Cortex of kidney (tissue), 1 donor: ENCODE measurements around the gene CDH4.

Experiments
- DNase-seq: peaks from one replicate; lab custom pipeline; 2025; lab: John Stamatoyannopoulos, UW

Gene CDH4

GRCh38 chr20:61882716-61883615 lies 630.9 kb downstream of the CDH4 start:
- DNase-seq, result no peak

- no peak for DNase-seq
Observed at GRCh38 chr20:61883857-61884393, 631.9 kb downstream of the CDH4 start.

GRCh38 chr20:61884571-61885389 lies 632.7 kb downstream of the CDH4 start:
- DNase-seq, result no peak

- no peak for DNase-seq
Observed at GRCh38 chr20:61885759-61886715, 634.0 kb downstream of the CDH4 start.

GRCh38 chr20:61886721-61887595 lies 634.9 kb downstream of the CDH4 start:
- DNase-seq, result no peak

- no peak for DNase-seq
Observed at GRCh38 chr20:61887596-61888093, 635.6 kb downstream of the CDH4 start.

GRCh38 chr20:61888101-61888865 lies 636.2 kb downstream of the CDH4 start:
- DNase-seq, result no peak

- DNase-seq, result no peak
Observed at GRCh38 chr20:61889659-61890058, 637.6 kb downstream of the CDH4 start.

- no peak for DNase-seq
Observed at GRCh38 chr20:61890210-61890609, 638.1 kb downstream of the CDH4 start.

- no peak for DNase-seq
Observed at GRCh38 chr20:61891476-61891875, 639.4 kb downstream of the CDH4 start.

- DNase-seq, result no peak
Observed at GRCh38 chr20:61891916-61892649, 640.0 kb downstream of the CDH4 start.

GRCh38 chr20:61895016-61895415 lies 643.0 kb downstream of the CDH4 start:
- DNase-seq, result no peak

- no peak for DNase-seq
Observed at GRCh38 chr20:61895686-61896057, 643.6 kb downstream of the CDH4 start.

- no peak for DNase-seq
Observed at GRCh38 chr20:61896058-61896961, 644.2 kb downstream of the CDH4 start.

GRCh38 chr20:61897401-61898295 lies 645.6 kb downstream of the CDH4 start:
- DNase-seq, result no peak

GRCh38 chr20:61898405-61898804 lies 646.3 kb downstream of the CDH4 start:
- DNase-seq, result no peak
